HepG2 (cell line): ENCODE measurements around the gene C6orf62.

Source experiments
- CTCF ChIP-seq: sonication (generic); formaldehyde crosslinking; IDR thresholded peaks from 2 replicates; pipeline ENCODE4 v1.5.0; 2020; ENCODE audit warnings: mild to moderate bottlenecking, missing genetic modification reagents, moderate library complexity
- HES4 ChIP-seq: sonication (generic); formaldehyde crosslinking; IDR thresholded peaks from 2 replicates; pipeline ENCODE4 v1.9.0; 2021; ENCODE audit warnings: mild to moderate bottlenecking, missing genetic modification reagents, borderline replicate concordance
- KDM4B ChIP-seq: sonication (generic); formaldehyde crosslinking; IDR thresholded peaks from 2 replicates; pipeline ENCODE4 v1.4.0; 2020; ENCODE audit warnings: missing genetic modification reagents
- NR2C2 ChIP-seq: sonication (generic); formaldehyde crosslinking; IDR thresholded peaks from 2 replicates; pipeline ENCODE4 v1.4.0; 2020; ENCODE audit warnings: missing genetic modification reagents, mild to moderate bottlenecking, moderate library complexity, borderline replicate concordance
- POLR2A ChIP-seq, 2 experiments: IDR thresholded peaks; 2 replicates each; pipeline ENCODE4 v1.6.1; 2011; ENCODE audit warnings: low read depth in 2 of 2, low read length in 2 of 2, mild to moderate bottlenecking in 1 of 2, moderate library complexity in 1 of 2; ENCODE audit not compliant: insufficient read depth in 1 of 2
- SOX5 ChIP-seq: IDR thresholded peaks from 2 replicates; pipeline ENCODE4 v1.6.1; 2016; ENCODE audit warnings: borderline replicate concordance
- SP140L ChIP-seq: sonication (generic); formaldehyde crosslinking; IDR thresholded peaks from 2 replicates; pipeline ENCODE4 v1.4.0; 2020; ENCODE audit warnings: missing genetic modification reagents, borderline replicate concordance
- SP5 ChIP-seq: IDR thresholded peaks from 2 replicates; pipeline ENCODE4 v1.6.1; 2016; ENCODE audit warnings: low read depth, borderline replicate concordance
- ZFP82 ChIP-seq: sonication (generic); formaldehyde crosslinking; IDR thresholded peaks from 2 replicates; pipeline ENCODE4 v1.5.1; 2020; ENCODE audit warnings: mild to moderate bottlenecking, missing genetic modification reagents, borderline replicate concordance
- ZNF460 ChIP-seq: sonication (generic); formaldehyde crosslinking; IDR thresholded peaks from 2 replicates; pipeline ENCODE4 v1.5.1; 2020; ENCODE audit warnings: missing genetic modification reagents, mild to moderate bottlenecking, borderline replicate concordance
- ZNF782 ChIP-seq: sonication (generic); formaldehyde crosslinking; IDR thresholded peaks from 2 replicates; pipeline ENCODE4 v1.4.0; 2020; ENCODE audit warnings: missing genetic modification reagents, mild to moderate bottlenecking, borderline replicate concordance
- ZNF800 ChIP-seq: sonication (generic); formaldehyde crosslinking; IDR thresholded peaks from 2 replicates; pipeline ENCODE4 v1.4.0; 2020; ENCODE audit warnings: missing genetic modification reagents

- TF ChIP-seq ZNF460 (CRISPR knock-in tag), result no peak; the same call in 1 of the 2 replicates
- TF ChIP-seq POLR2A (IDR thresholded peaks at IDR 0.05; ENCODE audit: insufficient read depth in 1 of 2, low read depth in 2 of 2, low read length in 2 of 2), result no peak
- TF ChIP-seq SP5 (CRISPR knock-in tag), result no peak
- TF ChIP-seq ZFP82, result no peak
- TF ChIP-seq ZNF800 (CRISPR knock-in tag), result no peak
- TF ChIP-seq KDM4B (CRISPR knock-in tag), result no peak
- no peak for TF ChIP-seq SOX5
- TF ChIP-seq SP140L, result no peak
- TF ChIP-seq ZNF782, result no peak
- TF ChIP-seq NR2C2 (CRISPR knock-in tag), result no peak
- TF ChIP-seq HES4 (CRISPR knock-in tag), result no peak
- no peak for TF ChIP-seq CTCF
Measured at GRCh38 chr6:24667378-24667803, 51.6 kb downstream of the C6orf62 start.
